Naive B cell (primary cell): Measurements from ENCODE around the gene APLP1. TPM values are rescaled to one million over a fixed set of nuclear protein-coding genes. Genes with fewer than 3 reads are reported as not detected.
"Not testable (repeated sequence)": the region's sequence is repeated elsewhere in the genome, so short reads cannot be mapped to it uniquely, and the experiment has no call there.

ENCODE experiments used
- ATAC-seq, 2 donors: fragments of 150-1000 bp; cut with Tn5 transposase; 2 replicates each; pipeline ENCODE4 v1.10.0; 2021; ENCODE audit warnings: low read depth in 2 of 2, mild to moderate bottlenecking in 2 of 2, moderate library complexity in 2 of 2
- DNase-seq: peaks from one replicate; pipeline ENCODE4 v3.0.0; 2022
- H3K27ac Mint-ChIP-seq, 6 donors: one replicate each; pipeline ENCODE4 v1.8.0; 2020 to 2022; ENCODE audit warnings: mild to moderate bottlenecking in 6 of 6, mixed read lengths in 6 of 6, moderate library complexity in 5 of 6, inconsistent platforms in 2 of 6
- H3K27me3 Mint-ChIP-seq, 3 donors: one replicate each; pipeline ENCODE4 v1.8.0; 2021 to 2022; ENCODE audit warnings: mixed read lengths in 3 of 3, mild to moderate bottlenecking in 1 of 3
- H3K36me3 Mint-ChIP-seq, 2 donors: one replicate each; pipeline ENCODE4 v1.8.0; 2020 to 2022; ENCODE audit warnings: mixed read lengths in 2 of 2, inconsistent platforms in 1 of 2, mild to moderate bottlenecking in 1 of 2
- H3K4me1 Mint-ChIP-seq, 3 donors: one replicate each; pipeline ENCODE4 v1.8.0; 2020 to 2022; ENCODE audit warnings: mixed read lengths in 3 of 3, inconsistent platforms in 1 of 3, mild to moderate bottlenecking in 1 of 3, moderate library complexity in 1 of 3
- H3K4me3 Mint-ChIP-seq, 8 donors: one replicate each; pipeline ENCODE4 v1.8.0; 2020 to 2022; ENCODE audit warnings: mild to moderate bottlenecking in 8 of 8, mixed read lengths in 8 of 8, moderate library complexity in 8 of 8, inconsistent platforms in 2 of 8
- H3K9me3 Mint-ChIP-seq, 7 donors: one replicate each; pipeline ENCODE4 v1.8.0; 2020 to 2022; ENCODE audit warnings: mixed read lengths in 7 of 7, mild to moderate bottlenecking in 5 of 7, inconsistent platforms in 2 of 7, moderate library complexity in 1 of 7
- polyA plus RNA-seq, 6 donors: library from polyadenylated mRNA; unstranded; fragments of 300-500 nt; fragmentation: Illumina TruSeq; gene quantifications; one replicate each; pipeline ENCODE4 v1.2.3, GENCODE V29; 2021; ENCODE audit warnings: low read depth in 6 of 6

Gene APLP1
- polyA plus RNA-seq: not detected

GRCh38 chr19:35868172-35868822 lies at the start of gene APLP1:
Gene APLP1, plus strand, starts transcription at chr19:35868574. Its CDS starts 63 bp downstream, at chr19:35868637.
- Mint-ChIP-seq H3K36me3 (peaks cover 0 to 12% of the 10 kb centered on the region in 2 donors), H3K27me3 (peaks cover 32 to 87% (median 84%) of the 10 kb centered on the region in 3 donors), H3K9me3 (peaks cover 0 to 6% (median 0%) of the 10 kb centered on the region in 7 donors), H3K4me1 (peaks cover 20 to 24% (median 21%) of the 10 kb centered on the region in 3 donors), H3K4me3 (peak within 1 kb of the TSS; percentile 19 to 86 (median 73)), H3K27ac (peak within 1 kb of the TSS in 2 of 6 donors; percentile 45 to 56)
- DNase-seq: no peak
- peak; percentile 55 to 59 for ATAC-seq

GRCh38 chr19:35822579-35822978 lies 45.8 kb upstream of the APLP1 start:
- H3K27me3 Mint-ChIP-seq: peaks cover 14 to 36% (median 20%) of the 10 kb centered on the region in 3 donors
- peaks cover 0 to 2% (median 0%) of the 10 kb centered on the region in 7 donors for H3K9me3 Mint-ChIP-seq
- ATAC-seq (no peak), DNase-seq (no peak)
- H3K27ac Mint-ChIP-seq: no peak overlapping the region
- no peak overlapping the region for H3K4me3 Mint-ChIP-seq
- H3K4me1 Mint-ChIP-seq: peaks cover 0 to 4% (median 0%) of the 10 kb centered on the region in 3 donors
- H3K36me3 Mint-ChIP-seq: no peaks in the 10 kb centered on the region

- Mint-ChIP-seq H3K4me1 (peaks cover 0 to 7% (median 0%) of the 10 kb centered on the region in 3 donors), H3K4me3 (no peak overlapping the region), H3K27ac (no peak overlapping the region), H3K27me3 (peaks cover 16 to 28% (median 19%) of the 10 kb centered on the region in 3 donors), H3K36me3 (no peaks in the 10 kb centered on the region), H3K9me3 (peaks cover 0 to 5% (median 0%) of the 10 kb centered on the region in 7 donors)
- ATAC-seq: no peak
- no peak for DNase-seq
Observed at GRCh38 chr19:35824150-35824549, 44.2 kb upstream of the APLP1 start.

- peaks cover 0 to 4% (median 0%) of the 10 kb centered on the region in 3 donors for H3K4me1 Mint-ChIP-seq
Observed at GRCh38 chr19:35828692-35829301, 39.6 kb upstream of the APLP1 start.

GRCh38 chr19:35830986-35831385 lies 37.4 kb upstream of the APLP1 start:
- no peak overlapping the region for H3K4me3 Mint-ChIP-seq
- no peak overlapping the region for H3K27ac Mint-ChIP-seq
- H3K36me3 Mint-ChIP-seq: no peaks in the 10 kb centered on the region
- H3K9me3 Mint-ChIP-seq: peaks cover 0 to 5% (median 0%) of the 10 kb centered on the region in 7 donors
- peaks cover 0 to 4% (median 0%) of the 10 kb centered on the region in 3 donors for H3K4me1 Mint-ChIP-seq
- no peak for ATAC-seq
- DNase-seq: no peak
- peaks cover 21 to 42% (median 37%) of the 10 kb centered on the region in 3 donors for H3K27me3 Mint-ChIP-seq

More at GRCh38 chr19:35828692-35829301, 39.6 kb upstream of the APLP1 start:
- no peak overlapping the region for H3K4me3 Mint-ChIP-seq
- DNase-seq: peak; percentile 14
- H3K36me3 Mint-ChIP-seq: no peaks in the 10 kb centered on the region
- ATAC-seq: no peak
- H3K9me3 Mint-ChIP-seq: peaks cover 0 to 5% (median 0%) of the 10 kb centered on the region in 7 donors
- H3K27me3 Mint-ChIP-seq: peaks cover 20 to 46% (median 40%) of the 10 kb centered on the region in 3 donors
- peak overlapping the region in 1 of 6 donors; percentile 81 for H3K27ac Mint-ChIP-seq

- ATAC-seq: no peak
- H3K27ac Mint-ChIP-seq: no peak overlapping the region
- peaks cover 0 to 4% (median 0%) of the 10 kb centered on the region in 3 donors for H3K4me1 Mint-ChIP-seq
Observed at GRCh38 chr19:35832054-35832453, 36.3 kb upstream of the APLP1 start.

GRCh38 chr19:35833972-35834371 lies 34.4 kb upstream of the APLP1 start:
- no peak overlapping the region for H3K27ac Mint-ChIP-seq
- DNase-seq (no peak), ATAC-seq (no peak)
- peaks cover 26 to 39% (median 36%) of the 10 kb centered on the region in 3 donors for H3K27me3 Mint-ChIP-seq
- no peak overlapping the region for H3K4me3 Mint-ChIP-seq
- peaks cover 0 to 8% (median 2%) of the 10 kb centered on the region in 7 donors for H3K9me3 Mint-ChIP-seq
- no peaks in the 10 kb centered on the region for H3K4me1 Mint-ChIP-seq
- no peaks in the 10 kb centered on the region for H3K36me3 Mint-ChIP-seq

More at GRCh38 chr19:35832054-35832453, 36.3 kb upstream of the APLP1 start:
- no peaks in the 10 kb centered on the region for H3K36me3 Mint-ChIP-seq
- no peak overlapping the region for H3K4me3 Mint-ChIP-seq
- peaks cover 27 to 45% (median 42%) of the 10 kb centered on the region in 3 donors for H3K27me3 Mint-ChIP-seq
- DNase-seq: no peak
- H3K9me3 Mint-ChIP-seq: peaks cover 0 to 5% (median 0%) of the 10 kb centered on the region in 7 donors

GRCh38 chr19:35836096-35836495 lies 32.3 kb upstream of the APLP1 start:
- Mint-ChIP-seq H3K27me3 (peaks cover 19 to 30% (median 24%) of the 10 kb centered on the region in 3 donors), H3K9me3 (peaks cover 0 to 12% (median 4%) of the 10 kb centered on the region in 7 donors)
- not testable (repeated sequence) for H3K4me1 Mint-ChIP-seq, H3K36me3 Mint-ChIP-seq, DNase-seq, H3K4me3 Mint-ChIP-seq, H3K27ac Mint-ChIP-seq, ATAC-seq

- peaks cover 10 to 23% (median 19%) of the 10 kb centered on the region in 3 donors for H3K4me1 Mint-ChIP-seq
- H3K36me3 Mint-ChIP-seq: peaks cover 0 to 26% of the 10 kb centered on the region in 2 donors
- no peak overlapping the region for H3K4me3 Mint-ChIP-seq
- H3K27ac Mint-ChIP-seq: no peak overlapping the region
- H3K9me3 Mint-ChIP-seq: peaks cover 9 to 27% (median 11%) of the 10 kb centered on the region in 7 donors
- ATAC-seq (no peak), DNase-seq (no peak)
- H3K27me3 Mint-ChIP-seq: peaks cover 45 to 55% (median 51%) of the 10 kb centered on the region in 3 donors
Observed at GRCh38 chr19:35841961-35842595, 26.3 kb upstream of the APLP1 start.

GRCh38 chr19:35842666-35843272 lies 25.6 kb upstream of the APLP1 start:
- Mint-ChIP-seq H3K4me3 (peak overlapping the region in 1 of 8 donors; percentile 5), H3K36me3 (peaks cover 0 to 26% of the 10 kb centered on the region in 2 donors), H3K27ac (peak overlapping the region in 1 of 6 donors; percentile 2), H3K27me3 (peaks cover 41 to 61% (median 51%) of the 10 kb centered on the region in 3 donors), H3K4me1 (peaks cover 10 to 23% (median 19%) of the 10 kb centered on the region in 3 donors), H3K9me3 (peaks cover 9 to 27% (median 11%) of the 10 kb centered on the region in 7 donors)
- DNase-seq: no peak
- no peak for ATAC-seq

- ATAC-seq (no peak), DNase-seq (no peak)
- Mint-ChIP-seq H3K4me3 (peak overlapping the region in 4 of 8 donors; percentile 20 to 79 (median 48)), H3K9me3 (peaks cover 8 to 26% (median 9%) of the 10 kb centered on the region in 7 donors), H3K4me1 (peaks cover 10 to 23% (median 19%) of the 10 kb centered on the region in 3 donors), H3K36me3 (peaks cover 0 to 26% of the 10 kb centered on the region in 2 donors), H3K27ac (no peak overlapping the region), H3K27me3 (peaks cover 50 to 72% (median 60%) of the 10 kb centered on the region in 3 donors)
Observed at GRCh38 chr19:35843676-35844481, 24.5 kb upstream of the APLP1 start.
